NCI-H1417 (cell line): ENCODE data around the gene NKAIN2.

ENCODE experiments used
- DNase-seq, 3 experiments: peaks; one replicate each; lab custom pipeline; 2025; lab: John Stamatoyannopoulos, UW

Gene NKAIN2

DNA sequence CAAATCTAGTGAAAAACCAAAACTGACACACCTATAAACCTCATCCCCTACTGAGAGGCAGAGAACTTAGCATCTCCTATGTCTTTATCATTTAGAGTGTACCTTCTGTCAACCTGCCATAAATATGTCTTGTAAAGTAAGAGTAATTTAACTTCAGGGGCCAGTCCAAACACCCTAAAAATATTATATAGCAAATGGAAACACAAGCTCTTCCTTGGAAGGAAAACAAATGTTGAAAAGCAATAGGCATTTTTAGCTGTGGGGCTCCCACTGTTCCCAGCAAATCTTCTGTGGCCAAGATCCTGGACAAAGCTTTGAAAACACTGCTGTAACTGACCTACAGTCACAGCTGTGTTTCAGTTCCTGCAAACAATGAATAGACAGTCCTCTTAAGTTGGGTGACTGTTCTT lies 1018.5 kb downstream of the NKAIN2 start:
- peak in 1 of 3 experiments; percentile 4 for DNase-seq

DNA sequence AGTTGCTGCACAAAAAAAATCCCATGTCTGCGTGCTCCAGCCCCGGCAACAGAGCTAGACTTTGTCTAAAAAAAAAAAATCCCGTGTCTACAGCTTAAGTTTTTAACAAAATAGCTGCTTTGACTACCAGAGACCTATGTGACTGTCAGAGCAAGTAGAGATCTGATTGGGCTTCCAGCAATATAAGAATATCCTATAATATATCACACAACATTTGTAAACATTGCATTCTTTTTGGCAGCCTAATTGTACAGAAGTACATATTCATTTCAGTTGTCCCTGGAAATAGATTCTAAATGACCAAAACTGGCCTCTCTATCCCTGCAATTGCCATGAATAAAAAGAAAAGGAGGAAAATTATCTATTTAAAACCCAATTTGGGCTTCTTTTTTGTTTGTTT lies 1019.1 kb downstream of the NKAIN2 start:
- DNase-seq, result no peak

DNA sequence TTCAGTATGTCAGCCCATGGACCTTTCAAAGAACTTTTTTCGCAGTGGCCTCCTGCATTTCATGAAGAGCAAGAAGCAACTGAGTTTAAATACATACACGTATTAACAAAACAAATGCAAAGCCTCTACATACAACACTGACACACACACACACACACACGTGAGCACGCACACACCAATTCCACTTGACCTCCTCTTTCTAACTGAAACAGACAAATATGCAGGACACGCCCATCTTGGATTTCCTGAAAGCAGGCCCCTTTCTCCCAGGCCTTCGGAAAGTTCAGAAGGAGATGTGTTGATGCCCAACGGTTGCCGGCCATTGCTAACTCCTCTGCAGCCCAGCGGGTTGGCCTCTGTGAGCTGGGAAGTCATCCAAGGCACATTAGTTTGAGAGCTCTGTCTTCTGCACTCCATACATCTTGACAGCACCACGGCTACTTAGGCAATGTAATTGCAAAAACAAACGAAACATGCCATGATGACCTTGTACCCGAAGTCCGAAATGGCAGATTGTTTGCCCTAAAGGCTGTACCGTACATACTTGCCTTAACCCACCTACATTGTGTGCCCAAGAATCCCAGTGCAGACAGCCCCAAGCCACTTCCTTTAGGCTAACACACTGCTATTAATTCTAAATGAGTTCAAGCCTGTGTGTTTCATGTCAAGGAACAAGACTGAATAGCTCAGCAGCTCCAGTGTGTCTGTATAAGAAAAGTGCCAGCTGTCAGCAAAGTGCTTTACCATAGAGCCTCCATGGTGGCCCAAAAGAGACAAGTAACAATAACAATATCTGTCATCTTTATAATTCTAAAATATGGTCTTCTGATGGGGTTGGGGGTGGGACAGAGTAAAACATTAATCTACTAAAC lies 1019.8 kb downstream of the NKAIN2 start:
- no peak for DNase-seq

DNA sequence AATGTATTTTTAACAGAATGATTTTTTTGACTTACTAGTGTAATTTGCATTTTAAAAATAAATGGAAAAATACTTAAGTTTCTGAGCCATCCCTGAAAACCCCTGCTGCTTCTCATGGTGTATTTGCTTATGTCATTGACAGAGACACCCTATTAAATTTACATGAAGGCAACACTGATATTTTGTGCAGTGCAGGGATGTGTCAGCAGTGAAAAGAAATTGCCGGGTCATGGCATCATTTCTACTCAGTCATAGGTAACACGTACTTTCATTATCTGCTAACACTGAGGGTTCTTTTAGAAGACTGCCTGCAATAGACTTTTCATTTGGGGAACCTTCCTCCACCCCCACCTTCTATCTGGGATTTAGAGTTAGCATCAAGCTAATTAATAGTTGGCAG lies 1021.9 kb downstream of the NKAIN2 start:
- DNase-seq, result peak in 2 of 3 experiments; percentile 22 to 44

DNA sequence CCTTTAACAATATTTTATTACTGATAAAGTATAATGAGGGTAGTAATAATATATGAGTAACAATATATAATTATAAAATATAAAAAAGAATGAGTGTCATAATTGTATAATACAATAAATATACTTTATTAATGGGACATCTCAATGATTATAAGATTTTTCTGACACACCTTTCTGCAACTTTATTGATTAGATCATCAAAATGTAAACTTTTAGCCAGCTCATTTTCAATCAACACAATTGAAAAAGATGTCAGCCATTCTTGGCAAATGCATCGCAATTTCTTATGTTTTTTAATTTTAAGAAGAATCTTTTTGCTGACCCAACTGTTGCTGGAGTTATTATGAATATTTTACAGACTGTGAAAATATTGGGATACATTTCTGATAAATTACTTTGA lies 1026.2 kb downstream of the NKAIN2 start:
- DNase-seq, result no peak

DNA sequence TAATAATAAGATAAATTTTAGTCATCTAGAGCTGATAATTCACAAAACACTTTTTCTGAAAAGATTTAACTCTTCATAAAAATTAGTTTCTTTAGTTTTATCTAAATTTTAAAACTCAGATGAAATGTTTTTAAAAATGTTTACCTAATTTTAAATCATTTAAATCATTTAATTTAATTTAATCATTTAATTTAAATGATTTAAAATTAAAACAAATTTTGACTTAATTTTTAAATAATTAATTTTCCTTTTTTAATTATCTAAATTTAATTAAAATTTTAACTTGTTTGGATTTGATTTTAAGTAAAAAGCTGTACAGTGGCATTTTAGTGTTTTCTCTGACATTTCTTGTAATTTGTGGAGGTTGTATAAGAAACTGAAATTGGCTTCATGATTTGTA lies 1026.8 kb downstream of the NKAIN2 start:
- no peak for DNase-seq

DNA sequence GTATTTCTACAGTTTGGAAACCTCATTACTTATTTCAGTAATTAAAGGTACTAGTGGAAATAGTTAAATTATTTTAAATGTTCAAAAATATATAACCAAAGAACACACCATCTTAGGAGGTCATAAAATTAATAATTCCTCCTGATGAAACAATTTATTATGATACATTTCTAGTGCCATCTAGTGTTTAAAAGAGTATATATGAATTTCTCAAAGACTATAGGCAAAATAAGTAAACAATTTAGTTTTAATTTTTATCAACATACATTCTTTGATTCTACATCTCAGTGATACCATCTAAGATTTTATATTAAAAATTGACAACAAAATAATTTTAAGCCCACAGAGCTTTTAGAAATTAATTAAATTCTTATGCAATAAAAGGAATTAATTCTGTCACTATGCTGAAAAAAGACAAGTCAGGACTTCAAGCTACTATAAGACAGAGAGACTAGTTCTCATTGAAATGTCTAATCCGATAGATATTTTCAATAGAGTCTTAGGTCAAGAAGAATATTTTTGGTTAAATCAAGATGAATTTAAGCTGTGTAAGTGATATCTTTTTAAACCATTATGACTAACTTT lies 1050.8 kb downstream of the NKAIN2 start:
- peak in 2 of 3 experiments; percentile 29 to 65 for DNase-seq

DNA sequence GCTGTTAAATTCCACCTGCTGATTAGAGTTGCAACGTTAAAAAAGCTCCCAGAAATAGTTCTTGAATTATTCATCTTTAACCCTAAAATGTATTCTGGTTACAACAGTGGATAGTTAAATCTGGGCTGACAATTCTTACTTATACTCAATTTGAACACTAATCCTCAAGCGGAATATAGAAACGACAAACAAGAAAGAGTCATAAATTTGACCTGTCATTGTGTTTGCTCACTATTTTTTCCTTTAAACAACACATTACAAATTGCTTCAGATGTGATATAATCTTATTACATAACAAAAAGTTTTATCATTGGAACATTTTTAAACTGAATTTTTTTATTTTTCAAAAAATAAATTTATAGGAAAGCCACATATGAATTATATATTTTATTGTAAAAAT lies 1054.1 kb downstream of the NKAIN2 start:
- peak in 1 of 3 experiments; percentile 63 for DNase-seq

DNA sequence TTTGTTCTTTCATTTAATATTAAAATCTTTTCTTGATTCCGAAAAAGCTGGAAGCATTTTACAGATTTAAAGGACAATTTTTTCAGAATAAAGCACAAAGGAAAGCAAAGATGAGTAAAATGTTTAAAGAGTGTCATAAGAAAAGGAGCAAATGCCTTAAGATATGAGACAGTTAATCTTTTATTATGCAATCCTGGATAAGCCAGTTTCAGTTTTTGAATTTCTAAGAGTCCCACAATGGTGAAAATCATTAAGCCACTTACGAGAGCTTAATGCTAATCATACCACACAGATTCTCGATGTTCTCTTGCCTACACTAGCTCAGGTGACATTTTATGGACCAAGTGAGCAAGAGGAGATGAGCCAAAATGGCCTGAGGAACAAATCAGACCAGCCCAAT lies 1054.9 kb downstream of the NKAIN2 start:
- DNase-seq, result peak in 1 of 3 experiments; percentile 20

DNA sequence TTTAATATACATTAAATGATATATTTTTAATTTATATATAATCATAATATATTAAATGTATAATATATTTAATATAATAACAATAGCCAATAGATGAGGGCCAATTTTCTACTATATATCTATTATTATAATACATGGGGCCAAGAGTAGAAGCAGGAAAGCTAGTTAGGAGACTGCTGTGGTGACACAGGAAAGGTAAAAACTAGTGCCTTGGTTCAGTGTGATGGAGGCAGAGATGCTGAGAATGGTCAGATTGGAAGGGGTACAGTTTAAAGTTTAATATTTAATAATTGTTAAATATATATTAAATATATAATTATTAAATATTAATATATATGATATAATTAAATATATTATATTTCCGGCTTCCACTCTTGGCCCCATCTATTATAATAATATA lies 1055.7 kb downstream of the NKAIN2 start:
- no peak for DNase-seq

DNA sequence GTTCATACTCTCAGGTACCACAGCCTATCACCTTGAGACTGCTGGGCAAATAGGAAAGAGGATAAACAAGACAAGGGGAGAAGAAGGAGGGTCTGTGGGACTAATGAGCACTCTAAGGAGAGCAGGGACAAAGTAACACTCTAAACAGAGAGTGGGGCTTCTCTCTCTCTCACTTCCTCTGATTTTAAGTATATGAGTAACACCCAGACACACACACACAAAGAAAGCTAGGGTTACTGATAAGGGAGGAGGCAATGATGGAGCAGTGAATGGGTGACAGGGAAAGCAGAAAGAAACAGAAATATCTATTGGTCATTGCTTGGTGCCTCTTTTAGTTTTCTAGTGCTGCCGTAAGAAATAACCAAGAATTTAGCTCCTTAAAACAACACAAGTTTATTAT lies 1062.4 kb downstream of the NKAIN2 start:
- no peak for DNase-seq

DNA sequence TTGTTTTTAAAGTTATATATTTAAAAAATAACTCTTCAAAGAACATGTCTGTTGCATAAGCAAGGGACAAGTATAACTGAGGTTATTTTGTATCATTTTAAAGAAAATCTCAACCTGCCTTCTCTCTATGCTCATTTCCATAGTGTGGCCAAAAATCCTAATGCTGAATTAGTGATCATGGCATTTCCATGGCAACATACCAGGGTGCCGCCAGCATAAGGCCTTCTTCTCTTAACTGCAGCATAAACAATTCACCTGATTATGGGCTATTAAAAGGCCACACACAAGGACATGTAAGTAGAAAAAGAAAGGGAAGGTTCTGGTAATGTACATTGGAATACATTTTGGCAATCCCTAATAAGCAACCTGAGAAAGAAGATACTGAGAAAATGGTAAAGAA lies 1063.5 kb downstream of the NKAIN2 start:
- peak in 2 of 3 experiments; percentile 40 to 83 for DNase-seq

DNA sequence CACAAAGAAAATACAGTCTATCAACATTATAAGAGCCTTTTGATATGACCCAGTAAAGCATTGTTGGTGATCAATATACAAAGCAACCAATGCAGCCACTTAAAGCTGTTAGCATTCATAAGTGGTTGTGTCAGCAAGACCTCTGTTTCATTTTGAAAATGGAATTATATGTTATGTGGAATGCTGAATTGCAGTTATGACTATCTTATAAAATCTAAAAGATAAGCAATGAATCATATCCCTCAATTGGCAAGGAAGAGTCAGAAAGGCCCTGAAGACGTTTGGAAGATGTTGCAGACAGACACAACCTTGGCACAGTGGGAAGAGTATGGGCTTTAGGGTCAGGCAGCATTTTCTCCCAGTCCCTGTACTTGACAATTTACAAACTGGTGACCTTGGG lies 1064.8 kb downstream of the NKAIN2 start:
- no peak for DNase-seq

DNA sequence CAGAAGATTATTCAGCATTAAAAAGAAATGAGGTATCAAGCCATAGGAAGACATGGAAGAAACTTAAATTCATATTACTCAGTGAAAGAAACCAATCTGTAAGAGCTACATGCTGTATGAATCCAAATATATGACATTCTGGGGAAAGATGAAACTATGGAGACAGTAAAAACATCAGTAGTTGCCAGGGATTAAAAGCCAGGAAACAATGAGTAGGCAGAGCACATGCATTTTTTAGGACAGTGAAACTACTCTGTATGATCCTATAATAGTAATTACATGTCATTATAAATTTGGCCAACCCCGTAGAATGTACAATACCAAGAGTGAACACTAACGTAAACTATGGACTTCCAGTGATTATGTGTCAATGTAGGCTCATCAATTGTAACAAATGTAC lies 1065.8 kb downstream of the NKAIN2 start:
- DNase-seq, result peak in 1 of 3 experiments; percentile 8

DNA sequence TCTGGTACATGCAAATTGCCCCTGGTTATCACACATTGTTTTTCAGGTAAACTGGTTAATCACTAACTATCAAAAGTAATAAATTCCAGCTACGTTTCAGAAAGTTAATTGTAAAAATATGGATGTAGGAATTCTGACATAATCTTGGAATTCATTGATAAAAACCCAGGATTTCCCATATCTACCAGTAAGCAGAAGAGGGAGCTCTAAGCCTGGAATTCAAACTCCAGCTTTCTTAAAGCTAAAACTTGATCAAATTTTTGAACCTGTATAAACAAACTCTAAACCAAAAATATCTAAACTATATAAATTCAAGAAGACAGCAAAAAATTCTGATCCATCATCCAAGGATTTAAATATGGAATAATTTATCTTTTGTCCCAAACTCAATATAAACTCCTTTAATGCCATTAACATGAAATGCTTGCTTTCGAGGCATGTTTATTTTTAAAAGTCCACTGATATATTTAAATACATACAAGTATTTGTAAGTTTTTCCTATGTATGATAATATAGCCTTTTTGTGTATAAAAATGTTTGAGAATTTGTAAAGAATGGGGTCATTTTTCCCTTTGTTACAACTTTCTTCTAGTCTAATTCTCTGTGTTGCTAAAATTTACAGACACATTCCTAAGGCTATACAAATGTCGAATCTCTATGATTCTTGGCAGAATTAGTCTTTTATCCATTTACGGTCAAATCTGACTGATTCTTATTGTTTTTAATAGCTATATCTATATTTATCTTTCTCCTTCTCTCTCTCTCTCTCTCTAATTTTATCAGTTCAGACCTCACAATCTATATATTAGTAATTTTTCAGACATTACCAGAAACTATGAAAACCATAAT lies 1067.2 kb downstream of the NKAIN2 start:
- peak in 2 of 3 experiments; percentile 10 to 58 for DNase-seq

DNA sequence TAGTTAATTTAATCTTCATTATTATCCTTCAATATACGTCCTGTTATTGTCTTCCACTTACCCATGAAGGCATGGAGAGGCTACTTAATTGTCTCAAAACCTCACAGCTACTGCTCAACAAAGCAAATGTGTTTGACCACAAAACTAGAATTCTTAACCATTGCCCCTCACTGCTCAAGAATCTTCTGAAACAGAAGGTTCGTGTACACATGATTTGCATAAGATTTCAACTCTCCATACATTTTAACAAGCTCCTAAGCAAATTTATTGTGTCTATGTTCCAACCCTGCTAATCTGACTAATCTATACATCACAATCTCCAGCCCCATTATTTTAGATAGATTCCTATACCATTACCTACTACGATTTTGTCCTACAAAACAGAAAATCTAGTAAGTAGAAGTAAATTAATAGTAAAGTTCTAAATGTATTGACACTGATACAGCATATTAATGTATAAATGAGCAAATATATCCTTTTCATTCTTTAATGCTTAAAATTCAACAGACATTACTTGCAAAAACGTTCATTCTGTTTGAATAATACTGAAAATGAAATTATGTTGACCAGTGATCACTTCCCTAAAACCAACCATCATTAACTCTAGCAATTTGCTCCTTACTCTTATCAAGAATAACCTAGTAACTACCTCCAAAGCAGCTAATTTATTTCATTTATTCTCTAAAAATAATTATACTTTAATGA lies 1068.8 kb downstream of the NKAIN2 start:
- no peak for DNase-seq

DNA sequence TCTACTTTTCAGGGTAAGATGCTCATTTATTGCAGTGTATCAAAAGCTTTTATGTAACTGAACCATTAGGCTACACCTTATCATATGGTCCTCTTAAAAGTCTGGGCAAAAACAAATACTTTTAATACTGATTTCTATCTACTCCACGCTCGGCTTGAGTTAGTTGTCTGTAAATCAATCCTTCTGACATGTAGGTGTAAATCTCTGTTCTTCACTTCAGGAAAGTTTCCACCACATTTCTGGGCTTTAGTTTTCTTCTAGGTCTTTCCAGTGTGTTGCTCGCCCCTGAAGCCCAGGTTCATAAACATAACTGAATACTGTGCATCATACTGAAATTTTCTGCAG lies 1069.4 kb downstream of the NKAIN2 start:
- no peak for DNase-seq
